Vagina (tissue), 2 donors: ENCODE results near the gene THADA.

Experiments used
- POLR2A ChIP-seq, 2 donors: fragments of 450-650 bp; IDR thresholded peaks; one replicate each; pipeline ENCODE4 v1.6.1; 2017; ENCODE audit warnings: antibody characterized with exemption in 2 of 2, mild to moderate bottlenecking in 2 of 2, moderate library complexity in 2 of 2
- POLR2AphosphoS5 ChIP-seq, 2 donors: sonication (generic); formaldehyde crosslinking; IDR thresholded peaks; one replicate each; pipeline ENCODE4 v1.9.0; 2017; ENCODE audit warnings: antibody characterized with exemption in 2 of 2, mild to moderate bottlenecking in 2 of 2, low read depth in 1 of 2; ENCODE audit not compliant: insufficient read depth in 1 of 2
- TF ChIP-seq, protein P1 (sequence below), 3 experiments: fragments of 450-650 bp in 2 of 3; fragments of 200-600 bp in 1 of 3; sonication (generic) in 1 of 3; IDR thresholded peaks; one replicate each; pipeline ENCODE4 v1.5.1; 2017 to 2019; ENCODE audit warnings: antibody characterized with exemption in 3 of 3, mild to moderate bottlenecking in 2 of 3, moderate library complexity in 2 of 3

GRCh38 chr2:43486603-43487002, 109.2 kb downstream of the THADA start:
- TF ChIP-seq POLR2AphosphoS5 (IDR thresholded peaks at IDR 0.05; ENCODE audit: insufficient read depth in 1 of 2, low read depth in 1 of 2) (peak in 1 of 2 donors; percentile 42), POLR2A (IDR thresholded peaks at IDR 0.05) (no peak)
- TF ChIP-seq, protein P1, sequence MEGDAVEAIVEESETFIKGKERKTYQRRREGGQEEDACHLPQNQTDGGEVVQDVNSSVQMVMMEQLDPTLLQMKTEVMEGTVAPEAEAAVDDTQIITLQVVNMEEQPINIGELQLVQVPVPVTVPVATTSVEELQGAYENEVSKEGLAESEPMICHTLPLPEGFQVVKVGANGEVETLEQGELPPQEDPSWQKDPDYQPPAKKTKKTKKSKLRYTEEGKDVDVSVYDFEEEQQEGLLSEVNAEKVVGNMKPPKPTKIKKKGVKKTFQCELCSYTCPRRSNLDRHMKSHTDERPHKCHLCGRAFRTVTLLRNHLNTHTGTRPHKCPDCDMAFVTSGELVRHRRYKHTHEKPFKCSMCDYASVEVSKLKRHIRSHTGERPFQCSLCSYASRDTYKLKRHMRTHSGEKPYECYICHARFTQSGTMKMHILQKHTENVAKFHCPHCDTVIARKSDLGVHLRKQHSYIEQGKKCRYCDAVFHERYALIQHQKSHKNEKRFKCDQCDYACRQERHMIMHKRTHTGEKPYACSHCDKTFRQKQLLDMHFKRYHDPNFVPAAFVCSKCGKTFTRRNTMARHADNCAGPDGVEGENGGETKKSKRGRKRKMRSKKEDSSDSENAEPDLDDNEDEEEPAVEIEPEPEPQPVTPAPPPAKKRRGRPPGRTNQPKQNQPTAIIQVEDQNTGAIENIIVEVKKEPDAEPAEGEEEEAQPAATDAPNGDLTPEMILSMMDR (IDR thresholded peaks at IDR 0.05), result no peak
